AG04450 (cell line): Measurements from ENCODE around the gene GAS5. TPM values are rescaled to one million over a fixed set of nuclear protein-coding genes. Genes with fewer than 3 reads are reported as not detected.

Source experiments
- CTCF ChIA-PET: fragments of 300-600, 350-600 bp; formaldehyde crosslinking; extraction: SDS; loops from one replicate; lab custom pipeline; 2022; ENCODE audit warnings: antibody characterized with exemption, inconsistent platforms; lab: Charles Lee
- POLR2A ChIA-PET: fragments of 350-600 bp; formaldehyde crosslinking; extraction: SDS; loops from one replicate; lab custom pipeline; 2021; ENCODE audit warnings: antibody characterized with exemption, inconsistent platforms; lab: Yijun Ruan, JAX
- DNase-seq: peaks from one replicate; pipeline ENCODE4 v3.0.0-alpha.2; 2011; ENCODE audit warnings: low read depth, low spot score
- H3K27ac ChIP-seq: one replicate; pipeline ENCODE4 v1.5.1; 2012; ENCODE audit warnings: low read depth, low read length, control low read depth
- H3K27me3 ChIP-seq: one replicate; pipeline ENCODE4 v1.6.0; 2012; ENCODE audit warnings: low read length; ENCODE audit not compliant: control insufficient read depth, insufficient read depth
- H3K4me3 ChIP-seq: 2 replicates; pipeline ENCODE4 v1.5.1; 2011; ENCODE audit warnings: mild to moderate bottlenecking, low read depth, low read length, control low read depth
- H3K9me3 ChIP-seq: 2 replicates; pipeline ENCODE4 v1.5.1; 2012; ENCODE audit warnings: low read length; ENCODE audit not compliant: control insufficient read depth, insufficient read depth
- polyA plus RNA-seq: library from polyadenylated mRNA; depleted of rRNA; stranded (reverse); fragments of >200 nt; gene quantifications from 2 replicates; pipeline ENCODE4 v1.2.3, GENCODE V29; 2011; rRNA removed
- TF ChIP-seq, protein P1 (sequence below): IDR thresholded peaks from 2 replicates; pipeline ENCODE4 v1.5.1; 2011; ENCODE audit warnings: low read depth, low read length, control low read depth, inconsistent platforms

GAS5 gene
- polyA plus RNA-seq, 1 experiment = 1,191 TPM

DNA sequence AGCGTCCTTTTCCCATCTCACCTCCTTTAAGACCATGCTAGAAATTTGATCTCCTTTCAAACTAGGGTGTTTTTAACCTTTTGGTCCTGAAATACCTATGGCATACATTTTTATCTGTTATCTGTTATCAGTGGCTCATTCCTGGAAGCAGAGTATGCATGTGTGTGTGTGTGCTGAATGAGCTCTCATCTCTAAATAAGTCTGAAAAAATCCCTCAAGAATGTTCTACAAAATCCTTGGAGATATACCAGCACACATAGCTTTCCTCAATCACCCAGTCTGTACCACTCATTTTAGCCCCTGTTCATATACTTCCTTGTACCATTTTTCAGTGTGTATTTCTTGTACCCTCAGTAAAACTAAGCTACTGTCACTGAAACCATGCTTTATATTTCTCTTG is 49.3 kb downstream of the GAS5 start:
- H3K9me3 ChIP-seq = no peaks in the 10 kb centered on the region
- CTCF ChIA-PET = interaction anchor here (0.6 kb wide), 1 partner anchor 16 kb away, joined by 3 read pairs; no protein-coding TSS in a partner anchor
- H3K27ac ChIP-seq = no peak overlapping the region
- DNase-seq = no peak
- no peaks in the 10 kb centered on the region for H3K27me3 ChIP-seq
- TF ChIP-seq, protein P1, sequence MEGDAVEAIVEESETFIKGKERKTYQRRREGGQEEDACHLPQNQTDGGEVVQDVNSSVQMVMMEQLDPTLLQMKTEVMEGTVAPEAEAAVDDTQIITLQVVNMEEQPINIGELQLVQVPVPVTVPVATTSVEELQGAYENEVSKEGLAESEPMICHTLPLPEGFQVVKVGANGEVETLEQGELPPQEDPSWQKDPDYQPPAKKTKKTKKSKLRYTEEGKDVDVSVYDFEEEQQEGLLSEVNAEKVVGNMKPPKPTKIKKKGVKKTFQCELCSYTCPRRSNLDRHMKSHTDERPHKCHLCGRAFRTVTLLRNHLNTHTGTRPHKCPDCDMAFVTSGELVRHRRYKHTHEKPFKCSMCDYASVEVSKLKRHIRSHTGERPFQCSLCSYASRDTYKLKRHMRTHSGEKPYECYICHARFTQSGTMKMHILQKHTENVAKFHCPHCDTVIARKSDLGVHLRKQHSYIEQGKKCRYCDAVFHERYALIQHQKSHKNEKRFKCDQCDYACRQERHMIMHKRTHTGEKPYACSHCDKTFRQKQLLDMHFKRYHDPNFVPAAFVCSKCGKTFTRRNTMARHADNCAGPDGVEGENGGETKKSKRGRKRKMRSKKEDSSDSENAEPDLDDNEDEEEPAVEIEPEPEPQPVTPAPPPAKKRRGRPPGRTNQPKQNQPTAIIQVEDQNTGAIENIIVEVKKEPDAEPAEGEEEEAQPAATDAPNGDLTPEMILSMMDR = no peak
- POLR2A ChIA-PET = no interaction called here
- H3K4me3 ChIP-seq = no peak overlapping the region

Other genes with a start within 250 kb of the GAS5 start
- gene TEX50, start 232.7 kb downstream of the GAS5 start, polyA plus RNA-seq = not detected in 2 replicates
- 0.17 and 0.29 TPM in 2 replicates for gene ANKRD45, start 198.1 kb downstream of the GAS5 start, polyA plus RNA-seq
- 17.6 and 19.7 TPM in 2 replicates for gene KLHL20, start 153.0 kb downstream of the GAS5 start, polyA plus RNA-seq
- 20.2 and 25.1 TPM in 2 replicates for gene DARS2, start 43.3 kb downstream of the GAS5 start, polyA plus RNA-seq
- 5.8 and 8.7 TPM in 2 replicates for gene CENPL, start 43.1 kb downstream of the GAS5 start, polyA plus RNA-seq
- 2.4 and 2.8 TPM in 2 replicates for gene ZBTB37, start 391 bp upstream of the GAS5 start, polyA plus RNA-seq
- 0.09 and 0.16 TPM in 2 replicates for gene SERPINC1, start 49.3 kb upstream of the GAS5 start, polyA plus RNA-seq
- 13.3 and 13.9 TPM in 2 replicates for gene RC3H1, start 154.4 kb upstream of the GAS5 start, polyA plus RNA-seq